HUES48 (cell line): Measurements from ENCODE around the gene ARMH1.
A peak's percentile ranks its signal among the peaks of the same experiment; 100 is the strongest.

ENCODE experiments used
- H3K27ac ChIP-seq: one replicate; pipeline ENCODE4 v1.7.0; 2013; ENCODE audit warnings: low read depth, low read length, inconsistent platforms
- H3K27me3 ChIP-seq: 2 replicates; pipeline ENCODE4 v1.6.1; 2013; ENCODE audit warnings: mild to moderate bottlenecking, low read length; ENCODE audit not compliant: control insufficient read depth, insufficient read depth
- H3K36me3 ChIP-seq: 2 replicates; pipeline ENCODE4 v1.6.1; 2013; ENCODE audit warnings: low read length; ENCODE audit not compliant: control insufficient read depth, insufficient read depth
- H3K4me1 ChIP-seq: 2 replicates; pipeline ENCODE4 v1.6.1; 2013; ENCODE audit warnings: mild to moderate bottlenecking, low read length; ENCODE audit not compliant: control insufficient read depth, insufficient read depth
- H3K4me3 ChIP-seq: 2 replicates; pipeline ENCODE4 v1.5.1; 2013; ENCODE audit warnings: mild to moderate bottlenecking, low read depth, low read length
- H3K9ac ChIP-seq: 2 replicates; pipeline ENCODE4 v1.6.1; 2013; ENCODE audit warnings: mild to moderate bottlenecking, low read depth, low read length, moderate library complexity
- H3K9me3 ChIP-seq: 2 replicates; pipeline ENCODE4 v1.6.1; 2013; ENCODE audit warnings: low read length; ENCODE audit not compliant: control insufficient read depth, insufficient read depth

The ARMH1 gene

GRCh38 chr1:44672961-44673674, 1.4 kb upstream of the ARMH1 start:
- Histone ChIP-seq H3K27me3 (no peaks in the 10 kb centered on the region), H3K4me1 (peaks cover 15% of the 10 kb centered on the region), H3K27ac (no peak overlapping the region), H3K9ac (no peak overlapping the region), H3K9me3 (no peaks in the 10 kb centered on the region), H3K4me3 (peak overlapping the region; percentile 89), H3K36me3 (no peaks in the 10 kb centered on the region)

GRCh38 chr1:44673675-44674112, 820 bp upstream of the ARMH1 start:
- H3K4me1 ChIP-seq: peaks cover 15% of the 10 kb centered on the region

GRCh38 chr1:44675186-44675585, 672 bp downstream of the ARMH1 start:
- H3K27ac ChIP-seq: no peak overlapping the region
- no peaks in the 10 kb centered on the region for H3K27me3 ChIP-seq
- H3K36me3 ChIP-seq: no peaks in the 10 kb centered on the region
- peak overlapping the region; percentile 89 for H3K4me3 ChIP-seq
- H3K4me1 ChIP-seq: peaks cover 15% of the 10 kb centered on the region
- H3K9me3 ChIP-seq: no peaks in the 10 kb centered on the region
- no peak overlapping the region for H3K9ac ChIP-seq

More at GRCh38 chr1:44673675-44674112, 820 bp upstream of the ARMH1 start:
- peak overlapping the region; percentile 89 for H3K4me3 ChIP-seq
- H3K36me3 ChIP-seq: no peaks in the 10 kb centered on the region
- H3K9ac ChIP-seq: peak overlapping the region; percentile 22
- H3K9me3 ChIP-seq: no peaks in the 10 kb centered on the region
- no peaks in the 10 kb centered on the region for H3K27me3 ChIP-seq
- peak overlapping the region; percentile 93 for H3K27ac ChIP-seq

- H3K27me3 ChIP-seq: no peaks in the 10 kb centered on the region
- no peak overlapping the region for H3K4me3 ChIP-seq
- no peak overlapping the region for H3K27ac ChIP-seq
- no peaks in the 10 kb centered on the region for H3K36me3 ChIP-seq
- H3K9ac ChIP-seq: no peak overlapping the region
- H3K9me3 ChIP-seq: no peaks in the 10 kb centered on the region
- peaks cover 17% of the 10 kb centered on the region for H3K4me1 ChIP-seq
These were observed 2.1 kb downstream of the ARMH1 start for GRCh38 chr1:44676484-44677200.

- no peaks in the 10 kb centered on the region for H3K36me3 ChIP-seq
- H3K27me3 ChIP-seq: no peaks in the 10 kb centered on the region
- H3K9ac ChIP-seq: no peak overlapping the region
- no peak overlapping the region for H3K4me3 ChIP-seq
- no peaks in the 10 kb centered on the region for H3K9me3 ChIP-seq
- no peak overlapping the region for H3K27ac ChIP-seq
- peaks cover 24% of the 10 kb centered on the region for H3K4me1 ChIP-seq
These were observed 2.8 kb downstream of the ARMH1 start for GRCh38 chr1:44677201-44677766.

- Histone ChIP-seq H3K9me3 (no peaks in the 10 kb centered on the region), H3K36me3 (no peaks in the 10 kb centered on the region), H3K9ac (no peak overlapping the region), H3K4me3 (no peak overlapping the region), H3K27me3 (no peaks in the 10 kb centered on the region), H3K4me1 (peaks cover 23% of the 10 kb centered on the region), H3K27ac (no peak overlapping the region)
These were observed 3.6 kb downstream of the ARMH1 start for GRCh38 chr1:44678120-44678519.

- no peak overlapping the region for H3K27ac ChIP-seq
- no peak overlapping the region for H3K4me3 ChIP-seq
- no peaks in the 10 kb centered on the region for H3K9me3 ChIP-seq
- no peaks in the 10 kb centered on the region for H3K36me3 ChIP-seq
- peaks cover 20% of the 10 kb centered on the region for H3K4me1 ChIP-seq
- no peaks in the 10 kb centered on the region for H3K27me3 ChIP-seq
- no peak overlapping the region for H3K9ac ChIP-seq
These were observed 4.1 kb downstream of the ARMH1 start for GRCh38 chr1:44678626-44679025.

GRCh38 chr1:44679468-44679867, 5.0 kb downstream of the ARMH1 start:
- Histone ChIP-seq H3K27ac (no peak overlapping the region), H3K9me3 (no peaks in the 10 kb centered on the region), H3K4me3 (no peak overlapping the region), H3K36me3 (no peaks in the 10 kb centered on the region), H3K4me1 (peaks cover 20% of the 10 kb centered on the region), H3K9ac (no peak overlapping the region), H3K27me3 (no peaks in the 10 kb centered on the region)

- Histone ChIP-seq H3K9me3 (no peaks in the 10 kb centered on the region), H3K36me3 (no peaks in the 10 kb centered on the region), H3K4me1 (peaks cover 9% of the 10 kb centered on the region), H3K4me3 (no peak overlapping the region), H3K9ac (no peak overlapping the region), H3K27ac (no peak overlapping the region), H3K27me3 (no peaks in the 10 kb centered on the region)
These were observed 7.7 kb downstream of the ARMH1 start for GRCh38 chr1:44681905-44682882.

GRCh38 chr1:44682883-44683265, 8.4 kb downstream of the ARMH1 start:
- H3K4me1 ChIP-seq: peaks cover 9% of the 10 kb centered on the region

More at GRCh38 chr1:44682883-44683265, 8.4 kb downstream of the ARMH1 start:
- H3K9ac ChIP-seq: no peak overlapping the region
- no peaks in the 10 kb centered on the region for H3K9me3 ChIP-seq
- no peak overlapping the region for H3K27ac ChIP-seq
- no peaks in the 10 kb centered on the region for H3K36me3 ChIP-seq
- no peaks in the 10 kb centered on the region for H3K27me3 ChIP-seq
- H3K4me3 ChIP-seq: no peak overlapping the region
